HG02870 (cell line): ENCODE data around the gene ANXA2R.
"Not testable (repeated sequence)": the region's sequence is repeated elsewhere in the genome, so short reads cannot be mapped to it uniquely, and the experiment has no call there.

Experiments
- ATAC-seq: cut with Tn5 transposase; IDR thresholded peaks from one replicate; pipeline ENCODE4 v1.9.1; 2021; ENCODE audit warnings: mild to moderate bottlenecking, moderate library complexity; ENCODE audit not compliant: unreplicated experiment

The ANXA2R gene

GRCh38 chr5:43040287-43041098 is at the start of gene ANXA2R:
Gene ANXA2R (minus strand): TSS chr5:43040319. CDS start chr5:43040046, 273 bp downstream.
- ATAC-seq = peak; percentile 34

GRCh38 chr5:43086118-43086908 is 46.2 kb upstream of the ANXA2R start:
- not testable (repeated sequence) for ATAC-seq

GRCh38 chr5:43085453-43085852 is 45.3 kb upstream of the ANXA2R start:
- no peak for ATAC-seq

GRCh38 chr5:43084468-43084867 is 44.3 kb upstream of the ANXA2R start:
- ATAC-seq = not testable (repeated sequence)

GRCh38 chr5:43081345-43081744 is 41.2 kb upstream of the ANXA2R start:
- ATAC-seq = not testable (repeated sequence)

DNA sequence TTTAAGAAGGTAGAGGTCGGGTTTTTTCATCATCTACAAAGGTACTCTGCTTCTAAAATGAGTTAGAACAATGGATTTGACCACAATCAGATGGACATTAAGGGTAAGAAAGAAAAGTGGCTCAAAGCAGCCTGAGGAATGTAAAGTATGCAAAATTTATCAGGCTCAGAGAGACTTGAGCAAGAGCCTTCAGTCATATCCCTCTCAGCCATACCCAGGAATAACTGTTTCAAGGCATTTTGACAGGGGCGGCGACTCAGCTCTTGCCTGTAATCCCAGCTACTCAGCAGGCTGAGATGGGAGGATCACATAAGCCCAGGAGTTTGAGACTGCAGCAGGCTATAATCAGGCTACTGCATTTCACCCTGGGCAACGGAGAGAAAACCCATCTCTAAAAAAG is 38.8 kb upstream of the ANXA2R start:
- ATAC-seq = no peak

GRCh38 chr5:43077446-43078191 is 37.5 kb upstream of the ANXA2R start:
- ATAC-seq = not testable (repeated sequence)

- ATAC-seq = no peak
Observed at GRCh38 chr5:43075319-43076293, 35.5 kb upstream of the ANXA2R start.

DNA sequence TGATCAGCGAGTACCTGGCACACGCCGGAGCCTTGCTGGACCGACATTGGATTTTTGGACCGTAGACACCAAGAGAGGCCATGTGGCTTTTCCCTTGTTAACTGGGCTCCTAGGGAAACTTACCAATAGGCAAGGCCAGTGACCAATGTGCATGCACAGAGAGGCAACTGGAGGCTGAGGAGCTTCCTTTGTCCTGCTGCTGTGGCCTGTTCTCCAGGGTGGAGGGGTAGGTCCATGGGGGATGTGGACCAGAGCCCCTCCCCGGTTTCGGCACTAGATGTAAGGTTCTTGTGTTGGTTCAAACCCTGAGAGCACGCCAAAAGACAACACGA is 34.8 kb upstream of the ANXA2R start:
- ATAC-seq = no peak

DNA sequence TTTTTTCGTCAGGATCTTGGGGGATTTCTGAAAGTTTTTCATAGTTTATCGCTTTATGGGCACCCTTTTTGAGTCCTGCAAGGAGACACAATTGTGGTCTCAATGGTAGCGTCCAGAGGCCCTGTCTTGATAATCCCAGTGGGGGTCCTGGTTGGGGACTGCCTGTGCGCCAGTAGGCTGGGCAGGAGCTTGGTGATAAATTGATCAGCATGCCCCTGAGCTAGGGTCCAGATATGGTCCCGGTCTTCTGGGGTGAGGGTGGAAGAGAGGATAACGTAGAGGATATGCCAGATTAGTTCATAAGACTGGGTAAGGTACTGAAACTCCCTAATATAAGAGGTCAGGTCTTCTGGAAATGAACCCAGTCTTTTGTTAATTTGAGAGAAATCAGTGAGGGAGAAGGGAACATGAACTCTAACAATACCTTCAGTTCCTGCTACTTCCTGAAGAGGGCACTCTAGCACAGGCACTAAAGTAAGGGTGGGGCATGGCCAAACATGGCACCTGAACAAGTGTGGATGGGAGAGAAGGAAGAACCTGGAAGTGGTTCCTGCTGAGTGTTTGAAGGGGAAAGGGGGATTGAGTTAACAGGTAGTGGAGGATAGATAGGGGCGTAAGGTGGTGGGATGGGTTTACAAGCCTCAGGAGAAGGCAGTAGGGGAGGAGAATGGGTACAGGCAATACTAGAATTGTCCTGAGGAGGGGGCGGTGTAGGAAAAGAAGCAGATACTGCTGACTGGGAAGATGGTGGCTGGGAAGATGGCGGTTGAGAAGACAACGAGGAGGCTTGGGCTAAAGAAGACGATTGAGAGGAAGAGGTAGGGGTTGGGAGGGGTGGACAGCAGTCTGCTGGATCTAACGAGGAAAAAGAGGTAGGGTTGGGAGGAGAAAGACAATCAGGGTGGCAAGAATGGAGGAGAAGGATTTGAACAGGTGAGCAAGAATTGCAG is 33.8 kb upstream of the ANXA2R start:
- ATAC-seq = no peak

- ATAC-seq = not testable (repeated sequence)
Observed at GRCh38 chr5:43069401-43069720, 29.2 kb upstream of the ANXA2R start.

DNA sequence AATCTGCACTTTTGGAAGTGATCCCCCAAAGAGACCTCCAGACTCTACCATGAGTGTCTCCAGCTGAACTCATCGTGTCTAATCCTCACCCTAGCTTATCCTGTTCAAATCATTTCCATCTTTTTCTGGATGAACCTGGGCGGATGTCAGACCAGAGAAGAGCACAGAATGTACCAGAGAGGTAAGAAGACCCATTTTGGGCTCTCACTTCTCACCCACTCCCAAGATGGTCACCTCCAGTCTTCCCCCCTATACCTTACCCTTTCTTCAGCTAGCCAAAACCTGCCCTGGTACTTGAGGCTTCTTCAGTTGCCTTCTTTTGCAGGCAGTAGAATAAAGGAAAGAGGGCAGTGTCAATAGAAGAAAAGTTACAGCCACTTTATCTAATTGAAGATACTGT is 27.9 kb upstream of the ANXA2R start:
- ATAC-seq = no peak

- peak; percentile 37 for ATAC-seq
Observed at GRCh38 chr5:43066799-43067741, 27.0 kb upstream of the ANXA2R start.

GRCh38 chr5:43065948-43066798 is 26.1 kb upstream of the ANXA2R start:
- ATAC-seq = peak; percentile 25

DNA sequence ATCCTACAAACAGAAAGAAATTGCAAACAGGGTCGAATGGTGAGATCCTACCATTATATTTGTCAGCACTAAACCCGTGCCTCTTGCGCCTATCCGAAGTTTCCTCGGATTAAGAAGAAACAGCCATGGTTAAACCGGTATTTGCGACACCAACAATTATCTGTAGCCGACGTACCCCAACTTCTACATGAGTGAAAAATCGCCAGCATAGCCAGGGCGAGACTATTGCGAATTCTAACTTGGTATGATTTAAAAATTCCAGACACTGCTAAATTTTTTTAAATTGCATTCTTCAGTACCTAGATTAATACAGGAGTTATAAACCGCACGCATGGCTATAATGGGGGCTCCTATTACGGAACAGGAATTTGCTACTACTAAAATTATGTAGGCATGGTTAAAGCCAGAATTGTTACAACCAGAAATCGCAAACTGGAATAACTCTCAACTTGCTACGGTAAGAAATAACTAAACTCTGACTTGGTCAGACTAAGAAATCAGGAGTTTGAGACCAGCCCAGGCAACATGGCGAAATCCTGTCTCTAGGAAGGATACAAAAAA is 25.3 kb upstream of the ANXA2R start:
- no peak for ATAC-seq

GRCh38 chr5:43063721-43064171 is 23.6 kb upstream of the ANXA2R start:
- no peak for ATAC-seq
